Panc1 (cell line): ENCODE results near the gene NOA1.

Source experiments
- CTCF ChIP-seq: fragments of 450-650 bp; IDR thresholded peaks from 2 replicates; pipeline ENCODE4 v1.5.1; 2017; ENCODE audit warnings: mild to moderate bottlenecking
- POLR2AphosphoS5 ChIP-seq: IDR thresholded peaks from 2 replicates; pipeline ENCODE4 v1.6.1; 2012; ENCODE audit warnings: mild to moderate bottlenecking, low read depth, low read length, moderate library complexity

DNA sequence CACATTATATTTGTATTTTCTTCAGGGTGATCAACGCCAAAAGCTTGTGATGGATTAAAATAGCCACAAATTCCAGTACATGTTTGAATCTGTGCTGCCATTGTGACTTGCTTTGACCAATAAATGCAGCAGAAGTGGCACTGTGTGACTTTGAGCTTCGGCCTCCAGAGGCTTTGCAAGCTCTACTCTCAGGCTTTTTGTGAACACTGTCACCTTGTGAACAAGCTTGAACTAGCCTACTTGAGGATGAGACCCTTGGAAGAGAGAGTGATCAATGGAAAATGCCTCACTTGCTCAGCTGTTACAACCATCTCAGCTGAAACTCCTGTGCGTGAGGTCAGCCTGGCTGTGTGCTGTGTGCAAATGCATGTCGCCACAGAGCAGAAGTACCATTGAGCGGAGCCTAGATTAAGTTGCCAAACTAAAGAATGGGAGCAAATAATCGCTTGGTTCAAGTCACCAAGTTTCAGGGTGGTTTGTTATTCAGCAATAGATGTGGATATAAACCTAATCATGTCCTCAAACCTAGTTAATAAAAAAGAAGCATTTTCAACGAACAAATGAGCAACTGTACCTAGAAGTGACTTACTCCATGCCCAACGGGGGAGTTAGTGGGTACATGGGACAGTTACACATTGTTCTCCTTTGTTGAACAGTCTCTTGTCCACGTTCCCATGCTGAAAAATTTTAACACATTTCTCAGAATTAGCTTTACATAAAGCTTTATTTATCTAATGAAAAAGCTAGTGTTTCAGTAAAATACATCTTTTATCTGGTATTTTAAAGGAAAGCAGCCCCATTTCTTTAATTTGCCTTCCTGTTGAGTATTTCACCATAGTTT lies 23.5 kb downstream of the NOA1 start:
- TF ChIP-seq POLR2AphosphoS5 (no peak), CTCF (no peak)
